ENCODE measurements around the gene VTI1A.

VTI1A gene

GRCh38 chr10:112643600-112644264, 196.7 kb downstream of the VTI1A start:
- DNase-seq (ENCODE audit: low read depth), result no peak
- no peak overlapping the region for H3K4me3 ChIP-seq (ENCODE audit: low read length)
- no peak for TF ChIP-seq CTCF (conservative IDR thresholded peaks at IDR 0.05; ENCODE audit: low read depth, low read length)

- no peak overlapping the region for H3K4me3 ChIP-seq (ENCODE audit: low read length)
- no peak for DNase-seq (ENCODE audit: low read depth)
- no peak for TF ChIP-seq CTCF (conservative IDR thresholded peaks at IDR 0.05; ENCODE audit: low read depth, low read length)
Measured at GRCh38 chr10:112644265-112644645, 197.2 kb downstream of the VTI1A start.

GRCh38 chr10:112649006-112649821, 202.2 kb downstream of the VTI1A start:
- no peak for TF ChIP-seq CTCF (conservative IDR thresholded peaks at IDR 0.05; ENCODE audit: low read depth, low read length)
- no peak overlapping the region for H3K4me3 ChIP-seq (ENCODE audit: low read length)
- no peak for DNase-seq (ENCODE audit: low read depth)

- no peak for DNase-seq (ENCODE audit: low read depth)
- H3K4me3 ChIP-seq (ENCODE audit: low read length), result no peak overlapping the region
- TF ChIP-seq CTCF (conservative IDR thresholded peaks at IDR 0.05; ENCODE audit: low read depth, low read length), result no peak
Measured at GRCh38 chr10:112649822-112650152, 202.8 kb downstream of the VTI1A start.

- DNase-seq (ENCODE audit: low read depth), result no peak
- no peak for TF ChIP-seq CTCF (conservative IDR thresholded peaks at IDR 0.05; ENCODE audit: low read depth, low read length)
- no peak overlapping the region for H3K4me3 ChIP-seq (ENCODE audit: low read length)
Measured at GRCh38 chr10:112650588-112651030, 203.6 kb downstream of the VTI1A start.

- H3K4me3 ChIP-seq (ENCODE audit: low read length), result no peak overlapping the region
- no peak for TF ChIP-seq CTCF (conservative IDR thresholded peaks at IDR 0.05; ENCODE audit: low read depth, low read length)
- DNase-seq (ENCODE audit: low read depth), result no peak
Measured at GRCh38 chr10:112653215-112653614, 206.2 kb downstream of the VTI1A start.

GRCh38 chr10:112653851-112654250, 206.8 kb downstream of the VTI1A start:
- no peak for DNase-seq (ENCODE audit: low read depth)
- H3K4me3 ChIP-seq (ENCODE audit: low read length), result no peak overlapping the region
- TF ChIP-seq CTCF (conservative IDR thresholded peaks at IDR 0.05; ENCODE audit: low read depth, low read length), result no peak
